ENCODE measurements around the gene AAK1.

The AAK1 gene

DNA sequence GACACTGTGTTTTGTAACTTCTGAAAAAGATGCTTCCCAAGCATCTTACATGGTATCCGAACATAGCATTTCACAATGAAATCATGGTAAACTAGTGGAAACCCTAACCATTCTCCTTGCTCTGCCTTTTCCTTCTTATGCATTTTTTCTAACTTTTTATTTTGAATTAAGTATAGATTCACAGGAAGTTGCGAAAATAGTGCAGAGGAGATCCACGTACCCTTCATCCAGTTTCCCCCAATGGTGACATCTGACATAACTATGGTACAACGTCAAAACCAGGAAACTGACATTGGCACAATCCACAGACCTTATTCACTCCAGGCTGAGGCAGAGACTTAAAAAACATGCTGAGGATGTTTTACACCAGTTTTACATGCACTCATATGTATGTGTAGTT is 38.3 kb downstream of the AAK1 start:
- H3K4me2 ChIP-seq (ENCODE audit: low read length), result no peak overlapping the region
- no peak overlapping the region for H3K9ac ChIP-seq
- H2AFZ ChIP-seq, result no peak overlapping the region
- H3K36me3 ChIP-seq (ENCODE audit: control insufficient read depth, insufficient read depth, low read length), result no peaks in the 10 kb centered on the region
- peak overlapping the region; percentile 43 for H3K27ac ChIP-seq
- TF ChIP-seq, protein P1, sequence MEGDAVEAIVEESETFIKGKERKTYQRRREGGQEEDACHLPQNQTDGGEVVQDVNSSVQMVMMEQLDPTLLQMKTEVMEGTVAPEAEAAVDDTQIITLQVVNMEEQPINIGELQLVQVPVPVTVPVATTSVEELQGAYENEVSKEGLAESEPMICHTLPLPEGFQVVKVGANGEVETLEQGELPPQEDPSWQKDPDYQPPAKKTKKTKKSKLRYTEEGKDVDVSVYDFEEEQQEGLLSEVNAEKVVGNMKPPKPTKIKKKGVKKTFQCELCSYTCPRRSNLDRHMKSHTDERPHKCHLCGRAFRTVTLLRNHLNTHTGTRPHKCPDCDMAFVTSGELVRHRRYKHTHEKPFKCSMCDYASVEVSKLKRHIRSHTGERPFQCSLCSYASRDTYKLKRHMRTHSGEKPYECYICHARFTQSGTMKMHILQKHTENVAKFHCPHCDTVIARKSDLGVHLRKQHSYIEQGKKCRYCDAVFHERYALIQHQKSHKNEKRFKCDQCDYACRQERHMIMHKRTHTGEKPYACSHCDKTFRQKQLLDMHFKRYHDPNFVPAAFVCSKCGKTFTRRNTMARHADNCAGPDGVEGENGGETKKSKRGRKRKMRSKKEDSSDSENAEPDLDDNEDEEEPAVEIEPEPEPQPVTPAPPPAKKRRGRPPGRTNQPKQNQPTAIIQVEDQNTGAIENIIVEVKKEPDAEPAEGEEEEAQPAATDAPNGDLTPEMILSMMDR (IDR thresholded peaks at IDR 0.05), result no peak
- H3K4me3 ChIP-seq (ENCODE audit: low read depth, low read length), result no peak overlapping the region
- H3K27me3 ChIP-seq (ENCODE audit: control insufficient read depth, insufficient read depth, low read length), result no peaks in the 10 kb centered on the region
- no peaks in the 10 kb centered on the region for H3K9me3 ChIP-seq (ENCODE audit: control insufficient read depth, low read length)
- peaks cover 44% of the 10 kb centered on the region for H3K4me1 ChIP-seq
- peaks cover 68% of the 10 kb centered on the region for H3K79me2 ChIP-seq

DNA sequence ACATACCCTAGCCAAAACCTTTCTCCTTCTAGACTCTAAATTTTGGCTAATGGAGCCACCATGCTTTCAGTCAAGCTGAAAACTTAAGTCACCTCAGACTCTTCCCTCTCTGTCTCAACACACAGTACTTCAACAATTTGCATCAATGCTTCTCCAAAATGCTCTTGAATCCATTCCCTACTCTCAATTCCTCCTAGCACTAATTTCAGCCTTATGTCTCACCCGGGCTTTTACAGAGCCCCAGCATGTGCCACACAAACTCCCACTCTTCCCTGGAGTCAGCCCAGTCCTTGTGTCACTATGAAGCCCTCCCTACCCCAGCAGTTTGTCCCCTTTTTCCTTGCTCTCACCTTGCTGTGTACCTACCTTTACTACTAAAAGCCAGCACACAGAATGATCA is 38.7 kb downstream of the AAK1 start:
- H3K9ac ChIP-seq, result no peak overlapping the region
- H3K36me3 ChIP-seq (ENCODE audit: control insufficient read depth, insufficient read depth, low read length), result no peaks in the 10 kb centered on the region
- no peaks in the 10 kb centered on the region for H3K27me3 ChIP-seq (ENCODE audit: control insufficient read depth, insufficient read depth, low read length)
- no peak overlapping the region for H3K4me2 ChIP-seq (ENCODE audit: low read length)
- H3K79me2 ChIP-seq, result peaks cover 63% of the 10 kb centered on the region
- peaks cover 44% of the 10 kb centered on the region for H3K4me1 ChIP-seq
- H2AFZ ChIP-seq, result no peak overlapping the region
- no peak overlapping the region for H3K4me3 ChIP-seq (ENCODE audit: low read depth, low read length)
- no peaks in the 10 kb centered on the region for H3K9me3 ChIP-seq (ENCODE audit: control insufficient read depth, low read length)
- TF ChIP-seq, protein P1 (IDR thresholded peaks at IDR 0.05), result no peak
- peak overlapping the region; percentile 43 for H3K27ac ChIP-seq

DNA sequence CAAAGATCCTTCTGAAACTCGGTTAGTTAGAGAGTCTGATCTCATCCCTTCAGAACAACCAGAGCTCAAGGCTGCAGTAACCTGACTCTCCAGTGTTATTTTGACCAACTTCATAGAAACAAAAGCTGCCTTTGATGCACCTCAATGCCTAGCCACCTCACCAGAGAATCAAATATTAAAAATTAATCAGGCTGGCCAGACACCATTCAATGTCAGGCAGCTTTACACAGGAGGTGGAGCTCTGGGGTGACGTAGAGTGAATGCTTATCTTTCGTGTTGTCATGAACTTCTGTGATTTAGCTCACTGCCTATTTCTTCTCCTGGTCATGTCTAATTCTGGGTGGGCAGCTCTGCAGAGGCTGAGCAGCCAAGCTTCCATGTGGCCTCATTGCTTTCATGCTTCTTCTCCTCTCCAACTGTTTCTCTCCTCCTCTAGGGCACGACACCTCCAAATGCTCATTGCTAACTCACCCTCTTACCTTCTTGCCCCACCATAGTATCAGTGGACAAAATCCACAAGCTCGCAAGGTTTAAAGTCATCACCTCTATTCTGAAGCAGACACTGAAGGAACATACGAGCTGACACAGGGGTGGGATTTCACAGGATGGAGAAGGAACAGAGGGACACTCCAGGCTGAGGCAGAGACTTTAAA is 39.4 kb downstream of the AAK1 start:
- Histone ChIP-seq H3K4me1 (peaks cover 44% of the 10 kb centered on the region), H3K27me3 (ENCODE audit: control insufficient read depth, insufficient read depth, low read length) (no peaks in the 10 kb centered on the region), H3K9me3 (ENCODE audit: control insufficient read depth, low read length) (no peaks in the 10 kb centered on the region), H2AFZ (no peak overlapping the region), H3K9ac (no peak overlapping the region), H3K4me2 (ENCODE audit: low read length) (no peak overlapping the region), H3K79me2 (peaks cover 62% of the 10 kb centered on the region), H3K36me3 (ENCODE audit: control insufficient read depth, insufficient read depth, low read length) (no peaks in the 10 kb centered on the region), H3K4me3 (ENCODE audit: low read depth, low read length) (no peak overlapping the region), H3K27ac (peak overlapping the region; percentile 43)
- TF ChIP-seq, protein P1 (IDR thresholded peaks at IDR 0.05), result no peak

DNA sequence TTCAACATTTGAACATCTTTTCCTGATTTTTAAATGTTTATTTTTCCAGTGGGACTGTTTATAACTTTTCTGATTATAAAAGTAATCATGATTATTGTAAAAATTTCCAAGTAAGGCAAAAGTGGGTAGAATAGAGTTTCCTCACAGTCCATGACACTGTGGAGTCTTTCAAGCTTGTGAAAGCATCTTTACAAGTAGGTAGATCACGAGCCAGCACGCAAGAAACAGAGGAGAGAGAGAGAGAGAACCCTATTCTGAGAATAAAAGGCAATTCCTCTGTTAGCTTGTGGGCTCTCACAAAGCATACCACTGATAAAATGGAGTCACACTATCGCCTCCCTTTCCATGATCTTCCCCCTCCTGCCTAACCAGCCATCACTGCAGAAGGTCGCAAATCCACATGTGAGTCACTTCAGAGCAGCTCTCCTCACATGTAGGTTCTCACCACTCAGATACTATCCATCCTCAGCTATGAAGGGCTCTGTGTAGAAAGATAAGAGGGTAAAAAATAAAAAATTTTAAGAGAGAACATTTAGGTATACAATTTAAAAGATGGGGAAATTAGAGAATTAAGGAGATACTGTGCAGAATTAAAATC is 40.3 kb downstream of the AAK1 start:
- Histone ChIP-seq H3K9me3 (ENCODE audit: control insufficient read depth, low read length) (no peaks in the 10 kb centered on the region), H3K4me1 (peaks cover 41% of the 10 kb centered on the region), H3K4me2 (ENCODE audit: low read length) (no peak overlapping the region), H3K36me3 (ENCODE audit: control insufficient read depth, insufficient read depth, low read length) (no peaks in the 10 kb centered on the region), H2AFZ (no peak overlapping the region), H3K27me3 (ENCODE audit: control insufficient read depth, insufficient read depth, low read length) (no peaks in the 10 kb centered on the region), H3K4me3 (ENCODE audit: low read depth, low read length) (no peak overlapping the region), H3K9ac (no peak overlapping the region), H3K27ac (peak overlapping the region; percentile 43), H3K79me2 (peaks cover 58% of the 10 kb centered on the region)
- TF ChIP-seq, protein P1 (IDR thresholded peaks at IDR 0.05), result no peak

DNA sequence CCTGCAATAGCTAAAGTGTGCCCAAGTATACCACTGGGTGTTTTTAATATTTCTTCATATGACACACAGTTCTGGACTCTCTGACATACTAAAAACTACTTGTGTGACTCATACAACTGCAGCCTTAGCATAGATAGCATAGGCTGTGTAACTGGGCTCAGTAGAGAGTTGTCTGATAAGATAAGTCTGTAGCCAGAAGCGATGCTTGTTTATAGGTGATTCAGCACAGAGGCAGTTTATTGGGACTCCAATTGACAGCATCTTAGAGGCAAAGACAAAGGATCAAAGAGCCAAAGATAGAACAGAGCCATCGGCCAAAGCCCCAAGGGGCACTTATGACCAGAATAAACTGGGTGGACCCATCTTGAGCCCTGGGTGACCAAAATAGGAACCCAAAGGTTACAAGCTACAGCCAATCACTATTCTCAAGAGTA is 42.3 kb downstream of the AAK1 start:
- Histone ChIP-seq H3K27ac (no peak overlapping the region), H3K9me3 (ENCODE audit: control insufficient read depth, low read length) (no peaks in the 10 kb centered on the region), H3K4me1 (peaks cover 29% of the 10 kb centered on the region), H3K4me2 (ENCODE audit: low read length) (no peak overlapping the region), H3K9ac (no peak overlapping the region), H2AFZ (no peak overlapping the region), H3K4me3 (ENCODE audit: low read depth, low read length) (no peak overlapping the region), H3K27me3 (ENCODE audit: control insufficient read depth, insufficient read depth, low read length) (no peaks in the 10 kb centered on the region), H3K36me3 (ENCODE audit: control insufficient read depth, insufficient read depth, low read length) (no peaks in the 10 kb centered on the region), H3K79me2 (peaks cover 57% of the 10 kb centered on the region)
- TF ChIP-seq, protein P1 (IDR thresholded peaks at IDR 0.05), result no peak

Measured in parathyroid adenoma (tissue), 2 donors.